GM23248 (cell line): ENCODE measurements around the gene APCDD1. TPM values are rescaled to one million over a fixed set of nuclear protein-coding genes. Genes with fewer than 3 reads are reported as not detected.
"Not testable (repeated sequence)": the region's sequence is repeated elsewhere in the genome, so short reads cannot be mapped to it uniquely, and the experiment has no call there.

Experiments used
- DNase-seq: peaks from one replicate; pipeline ENCODE4 v3.0.0-alpha.2; 2015
- H2AFZ ChIP-seq: fragments of 200-600 bp; sonication (generic); 2 replicates; pipeline ENCODE4 v1.6.1; 2016; ENCODE audit warnings: antibody characterized with exemption
- H3F3A ChIP-seq: fragments of 200-600 bp; sonication (generic); 2 replicates; pipeline ENCODE4 v1.6.1; 2016; ENCODE audit warnings: mild to moderate bottlenecking, antibody characterized with exemption, mixed run types; ENCODE audit not compliant: insufficient read depth
- H3K27ac ChIP-seq: fragments of 200-600 bp; sonication (generic); 2 replicates; pipeline ENCODE4 v1.5.1; 2016; ENCODE audit warnings: mild to moderate bottlenecking
- H3K27me3 ChIP-seq: fragments of 200-600 bp; sonication (generic); replicated peaks from 2 replicates; pipeline ENCODE4 v1.6.1; 2016; ENCODE audit warnings: mild to moderate bottlenecking; ENCODE audit not compliant: insufficient read depth
- H3K36me3 ChIP-seq: fragments of 200-600 bp; sonication (generic); 2 replicates; pipeline ENCODE4 v1.6.1; 2016; ENCODE audit warnings: low read depth, mild to moderate bottlenecking
- H3K4me1 ChIP-seq: fragments of 200-600 bp; sonication (generic); 2 replicates; pipeline ENCODE4 v1.6.1; 2016; ENCODE audit warnings: mild to moderate bottlenecking; ENCODE audit not compliant: insufficient read depth
- H3K4me2 ChIP-seq: fragments of 200-600 bp; sonication (generic); one replicate; pipeline ENCODE4 v1.6.1; 2016; ENCODE audit warnings: mild to moderate bottlenecking; ENCODE audit not compliant: unreplicated experiment
- H3K4me3 ChIP-seq: fragments of 200-600 bp; sonication (generic); 2 replicates; pipeline ENCODE4 v1.5.1; 2016; ENCODE audit warnings: mild to moderate bottlenecking
- H3K79me2 ChIP-seq: fragments of 200-600 bp; sonication (generic); 2 replicates; pipeline ENCODE4 v1.6.1; 2016; ENCODE audit warnings: mild to moderate bottlenecking; ENCODE audit not compliant: insufficient read depth
- H3K9ac ChIP-seq: fragments of 200-600 bp; sonication (generic); 2 replicates; pipeline ENCODE4 v1.6.1; 2016; ENCODE audit warnings: mild to moderate bottlenecking
- H3K9me2 ChIP-seq: fragments of 200-600 bp; sonication (generic); 2 replicates; pipeline ENCODE4 v1.6.1; 2016; ENCODE audit warnings: mixed run types, mild to moderate bottlenecking, moderate library complexity; ENCODE audit not compliant: insufficient read depth
- H3K9me3 ChIP-seq: fragments of 200-600 bp; sonication (generic); one replicate; pipeline ENCODE4 v1.6.1; 2017; ENCODE audit warnings: low read depth
- H4K20me1 ChIP-seq: fragments of 200-600 bp; sonication (generic); 2 replicates; pipeline ENCODE4 v1.6.0; 2016; ENCODE audit not compliant: insufficient read depth
- EZH2 ChIP-seq: fragments of 200-600 bp; sonication (generic); IDR thresholded peaks from 2 replicates; pipeline ENCODE4 v1.6.1; 2018; ENCODE audit warnings: antibody characterized with exemption, mild to moderate bottlenecking; ENCODE audit not compliant: insufficient read depth, poor library complexity, severe bottlenecking
- EZH2phosphoT487 ChIP-seq: fragments of 200-600 bp; sonication (generic); IDR thresholded peaks from 2 replicates; pipeline ENCODE4 v1.6.1; 2018; ENCODE audit warnings: antibody characterized with exemption, moderate library complexity, mild to moderate bottlenecking, low read depth; ENCODE audit not compliant: insufficient read depth
- WGBS, 2 experiments: methylation state at CpG; one replicate each; pipeline ENCODE4 v1.1.6; 2015 to 2017; ENCODE audit warnings: low lambda C conversion rate in 2 of 2, low coverage in 1 of 2; ENCODE audit errors: missing lambda C conversion rate in 2 of 2; 5-methylcytosine and 5-hydroxymethylcytosine counted together
- in situ Hi-C: fragments of 300-500 bp; cut with MboI; formaldehyde crosslinking; loops from 2 replicates; pipeline ENCODE4 v1.15.0; 2020
- polyA plus RNA-seq: library from polyadenylated mRNA; unstranded; fragments of >200 nt; fragmentation: Nextera tagmentation; extraction: Ambion mirVana; gene quantifications from 2 replicates; pipeline ENCODE4 v1.2.1, GENCODE V29; 2016
- total RNA-seq: library from RNA; depleted of rRNA; stranded (reverse); fragments of >200 nt; shearing (Covaris generic); gene quantifications from 2 replicates; pipeline ENCODE4 v1.2.3, GENCODE V29; 2014

The APCDD1 gene
- total and polyA plus RNA-seq, 2 experiments from 2014 or later = 0.30 TPM; not detected in 1

DNA sequence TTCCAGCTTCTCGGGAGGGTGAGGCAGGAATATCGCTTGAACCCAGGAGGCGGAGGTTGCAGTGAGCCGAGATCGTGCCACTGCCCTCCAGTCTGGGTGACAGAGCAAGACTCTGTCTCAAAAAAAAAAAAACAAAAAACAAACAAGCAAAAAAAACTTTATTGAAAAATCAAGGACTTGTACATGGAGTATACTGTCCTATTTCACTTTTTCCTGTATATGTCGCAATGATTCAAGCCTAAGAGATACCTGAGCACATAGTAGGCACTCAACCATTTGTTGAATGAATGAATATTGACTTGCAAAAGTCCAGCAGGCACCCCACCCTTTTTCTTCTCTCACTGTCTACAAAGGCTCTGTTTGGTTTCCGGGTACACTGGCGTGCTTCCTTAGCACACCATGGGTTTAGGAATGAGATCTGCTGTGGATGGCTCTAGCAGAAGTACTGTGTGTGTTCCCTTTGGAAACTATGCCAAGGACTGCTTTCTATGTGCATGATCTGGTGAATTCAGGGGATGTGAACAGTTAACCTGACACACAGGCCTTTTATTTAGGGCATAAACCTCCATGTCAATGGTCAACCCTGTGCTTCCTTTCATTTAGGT is 6.1 kb downstream of the APCDD1 start:
- Histone ChIP-seq H3K4me1 (no peaks in the 10 kb centered on the region), H3K79me2 (no peaks in the 10 kb centered on the region), H3K4me2 (no peak overlapping the region)

DNA sequence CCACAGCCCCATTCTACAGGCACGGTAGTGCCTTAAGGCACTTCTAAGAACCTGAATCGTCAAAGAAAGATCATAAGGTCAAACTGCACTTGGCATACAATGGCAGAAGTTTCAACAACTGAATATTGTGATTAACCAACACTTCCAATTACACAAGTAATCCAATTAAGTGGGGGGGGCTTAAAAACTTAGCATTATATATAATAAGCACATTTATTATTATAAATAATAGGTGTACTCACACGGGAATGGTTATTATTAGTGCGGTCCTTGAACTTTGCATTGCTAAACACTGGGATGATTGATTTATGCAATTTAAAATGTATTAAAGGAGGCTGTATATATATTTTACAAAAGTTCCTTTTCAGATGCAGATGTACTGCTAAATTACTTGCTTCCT is 7.6 kb downstream of the APCDD1 start:
- no peak for TF ChIP-seq EZH2phosphoT487
- no peak for TF ChIP-seq EZH2
- in situ Hi-C loops = no loop called here
- Histone ChIP-seq H3K9ac (no peak overlapping the region), H3K4me1 (no peaks in the 10 kb centered on the region), H3K27ac (no peak overlapping the region), H3F3A (no peaks in the 10 kb centered on the region), H4K20me1 (no peaks in the 10 kb centered on the region), H3K36me3 (no peaks in the 10 kb centered on the region), H3K4me2 (no peak overlapping the region), H3K27me3 (peaks cover 14% of the 10 kb centered on the region), H3K9me3 (no peaks in the 10 kb centered on the region), H2AFZ (no peak overlapping the region), H3K79me2 (no peaks in the 10 kb centered on the region), H3K4me3 (no peak overlapping the region), H3K9me2 (no peaks in the 10 kb centered on the region)
- DNase-seq = no peak
- WGBS, 2 experiments = 63 to 66% methylated on average over 4 of the region's 4 CpGs

More for the DNA sequence above, 6.1 kb downstream of the APCDD1 start:
- H3K9me3 ChIP-seq = no peaks in the 10 kb centered on the region
- H2AFZ ChIP-seq = no peak overlapping the region
- no peaks in the 10 kb centered on the region for H3K9me2 ChIP-seq
- in situ Hi-C loops = no loop called here
- 83 to 86% methylated on average over 8 of the region's 8 CpGs for WGBS, 2 experiments
- H3K9ac ChIP-seq = no peak overlapping the region
- H3K4me3 ChIP-seq = no peak overlapping the region
- TF ChIP-seq EZH2phosphoT487 = no peak
- no peak for TF ChIP-seq EZH2
- no peaks in the 10 kb centered on the region for H3K36me3 ChIP-seq
- no peaks in the 10 kb centered on the region for H4K20me1 ChIP-seq
- H3F3A ChIP-seq = no peaks in the 10 kb centered on the region
- no peak for DNase-seq
- no peak overlapping the region for H3K27ac ChIP-seq
- H3K27me3 ChIP-seq = peaks cover 29% of the 10 kb centered on the region

DNA sequence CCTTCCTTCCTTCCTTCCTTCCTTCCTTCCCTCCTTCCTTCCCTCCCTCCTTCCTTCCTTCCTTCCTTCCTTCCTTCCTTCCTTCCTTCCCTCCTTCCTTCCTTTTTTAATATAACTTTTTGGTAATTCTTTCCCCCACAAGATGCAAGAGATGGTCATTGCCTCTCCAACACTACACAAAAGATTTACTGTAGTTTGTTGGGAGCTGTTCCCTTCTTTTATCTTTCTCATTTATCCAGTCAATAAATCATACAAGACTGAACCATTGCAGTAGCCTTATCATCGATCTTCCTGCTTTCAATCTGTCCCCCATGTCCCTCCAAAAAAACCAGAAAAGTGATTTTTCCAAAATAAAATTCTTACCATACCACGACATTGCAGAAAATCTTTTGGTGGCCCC is 8.2 kb downstream of the APCDD1 start:
- Histone ChIP-seq H3K9me2 (no peaks in the 10 kb centered on the region), H2AFZ (no peak overlapping the region), H3K27me3 (peaks cover 8% of the 10 kb centered on the region), H3K4me3 (no peak overlapping the region), H3K9me3 (no peaks in the 10 kb centered on the region), H3K27ac (no peak overlapping the region), H3K36me3 (no peaks in the 10 kb centered on the region), H3F3A (no peaks in the 10 kb centered on the region), H3K9ac (no peak overlapping the region), H3K4me2 (no peak overlapping the region), H3K4me1 (no peaks in the 10 kb centered on the region), H4K20me1 (no peaks in the 10 kb centered on the region), H3K79me2 (no peaks in the 10 kb centered on the region)
- TF ChIP-seq EZH2 (no peak), EZH2phosphoT487 (no peak)
- no peak for DNase-seq
- in situ Hi-C loops = no loop called here
- 17 to 34% methylated on average over 2 of the region's 2 CpGs for WGBS, 2 experiments

DNA sequence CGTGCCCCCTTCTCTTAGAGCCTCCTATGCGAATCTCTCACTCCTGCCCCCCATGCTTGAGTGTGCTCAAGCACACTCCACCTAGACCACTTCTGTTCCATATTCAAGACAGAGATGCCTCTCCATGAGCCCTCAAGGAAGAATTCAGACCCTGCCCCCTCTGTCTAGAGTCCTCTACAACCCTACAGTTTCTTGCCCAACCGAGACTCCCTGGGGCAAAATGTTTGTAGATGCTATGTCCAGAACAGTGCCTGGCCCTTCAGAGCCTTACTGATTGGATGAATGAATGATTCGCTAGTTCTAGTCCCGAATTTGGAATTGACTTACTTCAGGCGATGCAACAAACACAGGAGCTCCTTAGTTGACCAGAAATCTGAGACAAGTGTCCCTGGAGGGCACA is 8.7 kb downstream of the APCDD1 start:
- no peaks in the 10 kb centered on the region for H3K4me1 ChIP-seq
- no peaks in the 10 kb centered on the region for H4K20me1 ChIP-seq
- in situ Hi-C loops = no loop called here
- H3K9ac ChIP-seq = no peak overlapping the region
- DNase-seq = no peak
- no peaks in the 10 kb centered on the region for H3K9me3 ChIP-seq
- no peaks in the 10 kb centered on the region for H3K36me3 ChIP-seq
- no peak for TF ChIP-seq EZH2phosphoT487
- no peak for TF ChIP-seq EZH2
- H3K27me3 ChIP-seq = peaks cover 3% of the 10 kb centered on the region; the same call in 1 of the 2 replicates
- no peaks in the 10 kb centered on the region for H3K79me2 ChIP-seq
- H3K27ac ChIP-seq = no peak overlapping the region
- no peak overlapping the region for H3K4me2 ChIP-seq
- no peak overlapping the region for H2AFZ ChIP-seq
- H3K4me3 ChIP-seq = no peak overlapping the region
- H3K9me2 ChIP-seq = no peaks in the 10 kb centered on the region
- WGBS, 2 experiments = 70 to 71% methylated on average over 6 of the region's 6 CpGs
- no peaks in the 10 kb centered on the region for H3F3A ChIP-seq

DNA sequence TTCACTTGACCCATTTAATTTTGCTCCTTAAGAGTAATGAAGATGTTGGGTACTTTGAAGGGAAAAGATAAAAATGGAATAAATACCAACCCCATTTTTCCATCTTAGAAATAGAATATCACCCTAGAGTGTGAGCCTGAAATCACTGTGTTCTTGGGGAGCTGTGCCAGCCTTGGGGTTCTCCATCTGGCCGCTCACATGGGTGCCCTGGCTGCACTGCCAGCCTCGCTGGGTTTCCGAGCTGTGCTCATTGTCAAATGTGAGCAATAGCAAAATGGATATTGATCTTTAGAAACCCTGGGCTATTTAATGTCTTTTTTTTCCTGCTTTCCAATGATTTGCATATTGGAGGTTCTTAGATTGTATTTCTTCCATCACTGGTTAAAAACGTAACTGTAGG is 9.3 kb downstream of the APCDD1 start:
- no peak for DNase-seq
- no peaks in the 10 kb centered on the region for H3K4me1 ChIP-seq

DNA sequence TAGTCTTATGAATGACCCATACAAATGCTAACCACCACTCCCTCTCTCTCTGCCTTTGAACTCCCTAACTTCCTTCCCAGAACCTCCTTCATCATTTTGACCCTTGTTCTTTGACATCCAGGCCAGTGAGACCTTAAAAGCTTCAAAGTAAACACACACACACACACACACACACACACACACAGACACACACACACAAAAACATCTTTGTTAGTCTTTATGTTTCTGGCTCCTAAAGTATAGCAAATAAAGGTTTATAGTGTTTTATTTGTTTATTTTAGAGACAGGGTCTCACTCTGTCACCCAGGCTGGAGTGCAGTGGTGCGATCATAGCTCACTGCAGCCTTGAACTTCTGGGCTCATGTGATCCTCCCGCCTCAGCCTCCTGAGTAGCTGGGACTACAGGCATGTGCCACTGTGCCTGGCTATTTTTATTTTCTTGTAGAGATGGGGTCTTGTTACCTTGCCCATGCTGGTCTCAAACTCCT is 9.8 kb downstream of the APCDD1 start:
- H4K20me1 ChIP-seq, DNase-seq, H3K79me2 ChIP-seq, H2AFZ ChIP-seq, H3K4me1 ChIP-seq, H3K9me2 ChIP-seq, H3K9ac ChIP-seq, in situ Hi-C loops, H3F3A ChIP-seq, H3K27ac ChIP-seq, H3K27me3 ChIP-seq, H3K9me3 ChIP-seq, H3K36me3 ChIP-seq, H3K4me2 ChIP-seq, H3K4me3 ChIP-seq: not testable (repeated sequence)
- WGBS, 2 experiments = 86 to 96% methylated on average over 2 of the region's 2 CpGs

More for the DNA sequence above, 9.3 kb downstream of the APCDD1 start:
- Histone ChIP-seq H2AFZ (no peak overlapping the region), H3K27me3 (no peaks in the 10 kb centered on the region; the same call in 1 of the 2 replicates), H3K9ac (no peak overlapping the region), H3F3A (no peaks in the 10 kb centered on the region), H3K79me2 (no peaks in the 10 kb centered on the region), H3K9me3 (no peaks in the 10 kb centered on the region), H3K36me3 (no peaks in the 10 kb centered on the region), H3K27ac (no peak overlapping the region), H3K4me3 (no peak overlapping the region), H4K20me1 (no peaks in the 10 kb centered on the region), H3K9me2 (no peaks in the 10 kb centered on the region), H3K4me2 (no peak overlapping the region)
- WGBS, 2 experiments = 87 to 93% methylated on average over 4 of the region's 4 CpGs
- in situ Hi-C loops = no loop called here
- TF ChIP-seq EZH2 = no peak
- TF ChIP-seq EZH2phosphoT487 = no peak
